Measurements from ENCODE around the gene MVB12B.

MVB12B gene

DNA sequence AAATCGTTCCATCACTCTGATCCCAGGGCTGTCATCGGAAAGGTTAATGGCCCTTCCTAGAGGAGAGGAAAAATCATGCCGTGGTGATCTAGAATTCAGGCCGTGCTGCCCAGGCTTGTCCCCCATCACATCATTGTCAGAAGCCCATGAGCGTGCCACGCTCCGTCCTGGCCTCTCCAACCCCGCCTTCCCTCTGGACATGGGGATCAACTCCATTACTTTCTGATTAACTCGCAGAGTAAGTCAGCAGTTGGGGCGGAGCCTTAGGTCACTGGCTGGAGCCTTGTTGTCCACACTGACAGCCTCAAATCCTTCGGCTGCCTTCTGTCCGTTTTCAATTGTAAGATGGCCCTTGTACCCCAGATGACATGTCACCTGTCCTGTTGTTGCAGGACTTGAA is 75.0 kb downstream of the MVB12B start:
- no peak for DNase-seq (ENCODE audit: low read depth in 2 of 3, low spot score in 1 of 3)

DNA sequence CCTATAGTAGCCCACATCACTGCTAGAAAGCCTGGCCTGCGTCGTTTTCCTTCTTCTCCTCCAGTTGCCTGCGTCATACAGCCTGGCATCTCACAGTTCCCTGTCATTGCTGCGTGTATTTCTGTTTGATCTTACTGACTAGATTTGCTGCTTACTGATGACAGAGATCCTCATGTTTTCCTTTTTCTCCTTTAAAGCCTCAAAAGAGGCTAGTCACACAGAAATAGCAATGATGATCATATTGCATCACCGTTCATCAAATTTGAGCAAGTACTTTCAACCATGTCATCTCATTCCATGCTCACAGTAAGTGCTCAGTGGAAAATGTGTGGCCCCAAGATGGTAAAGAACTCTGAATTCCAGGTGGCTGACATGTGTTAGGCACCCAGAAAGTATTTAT is 76.8 kb downstream of the MVB12B start:
- DNase-seq (ENCODE audit: low read depth in 2 of 3, low spot score in 1 of 3): no peak

DNA sequence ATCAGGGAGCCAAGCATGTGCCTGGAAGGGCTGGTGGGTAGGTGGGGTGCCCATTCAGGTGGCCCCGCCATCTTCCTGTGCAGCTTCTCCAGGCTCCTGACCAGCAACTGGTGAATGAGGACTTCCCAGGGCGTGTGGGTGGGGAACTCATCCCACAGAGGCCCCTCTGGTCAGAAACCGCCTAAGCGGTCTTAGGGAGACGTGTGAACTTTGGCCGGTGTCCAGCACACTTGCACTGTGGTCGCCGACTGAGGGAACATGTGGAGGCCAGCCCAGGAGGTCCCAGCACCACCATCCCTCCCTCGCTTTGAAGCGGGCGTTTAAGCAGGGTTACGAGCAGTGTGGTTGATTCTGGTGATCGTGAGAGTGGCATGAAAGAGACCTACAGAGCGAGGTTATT is 77.8 kb downstream of the MVB12B start:
- no peak for DNase-seq (ENCODE audit: low read depth in 2 of 3, low spot score in 1 of 3)

DNA sequence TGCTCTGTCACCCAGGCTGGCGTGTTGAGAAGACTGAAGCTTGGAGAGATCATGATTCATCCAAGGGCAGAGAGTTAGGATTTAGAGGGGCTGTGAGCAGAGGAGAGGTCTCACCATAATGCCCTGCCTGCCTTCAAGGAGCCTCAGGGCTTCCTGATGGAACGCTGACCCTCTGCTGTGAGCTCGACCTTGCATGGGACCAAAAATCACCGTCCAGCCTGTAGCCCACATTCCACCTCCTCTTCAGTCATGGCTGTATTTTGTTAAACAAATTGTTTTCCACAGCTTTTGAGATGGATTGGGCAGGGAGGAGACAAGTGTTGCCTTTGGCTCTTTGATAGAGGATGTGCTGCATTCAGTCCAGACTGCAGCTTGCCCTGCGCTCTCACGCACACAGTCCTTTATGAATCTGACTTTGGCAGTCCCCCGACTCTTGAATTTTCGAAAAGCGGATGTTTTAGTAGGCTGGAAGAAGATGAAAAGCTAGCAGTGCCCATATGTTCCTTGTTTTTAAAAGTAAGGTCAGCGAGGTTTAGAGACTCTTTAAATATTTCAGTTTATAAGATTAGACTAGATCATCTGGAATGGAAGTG is 79.5 kb downstream of the MVB12B start:
- no peak for DNase-seq (ENCODE audit: low read depth in 2 of 3, low spot score in 1 of 3)

DNA sequence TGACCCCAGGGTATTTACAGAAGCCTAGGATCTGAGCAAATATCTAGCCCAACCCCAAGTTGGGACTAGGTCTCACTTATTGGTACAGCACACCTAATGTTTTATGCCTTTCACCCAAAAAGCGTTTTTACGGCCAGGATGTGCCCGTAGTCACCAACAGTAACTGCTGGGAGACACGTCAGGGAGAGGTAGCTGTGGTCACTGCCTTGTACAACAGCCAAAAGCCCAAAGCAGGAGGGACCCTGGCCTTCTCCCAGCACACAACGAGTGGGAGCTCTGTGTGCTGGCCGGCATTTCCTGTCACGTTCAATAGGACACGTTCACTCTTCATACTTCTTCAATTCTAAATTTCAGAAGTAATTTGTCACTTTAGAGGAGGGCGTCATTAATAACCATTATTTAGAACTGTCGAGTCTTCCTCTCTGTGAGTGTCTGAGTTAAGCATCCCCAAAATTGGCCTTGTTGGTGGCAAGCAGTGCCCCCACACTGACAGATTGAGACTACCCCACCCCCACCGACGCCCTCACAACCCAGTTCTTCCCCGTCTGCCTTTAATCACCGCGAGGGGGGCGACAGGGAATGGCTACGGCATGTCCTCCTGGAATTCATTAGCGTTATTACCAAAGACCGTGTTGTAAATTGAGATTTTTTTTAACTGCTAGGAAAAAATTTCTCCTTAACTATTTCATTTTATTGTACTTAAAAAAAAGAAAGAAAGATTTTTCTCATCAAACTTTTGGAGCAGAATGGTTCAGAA is 80.7 kb downstream of the MVB12B start:
- DNase-seq (ENCODE audit: low read depth in 2 of 3, low spot score in 1 of 3): no peak

DNA sequence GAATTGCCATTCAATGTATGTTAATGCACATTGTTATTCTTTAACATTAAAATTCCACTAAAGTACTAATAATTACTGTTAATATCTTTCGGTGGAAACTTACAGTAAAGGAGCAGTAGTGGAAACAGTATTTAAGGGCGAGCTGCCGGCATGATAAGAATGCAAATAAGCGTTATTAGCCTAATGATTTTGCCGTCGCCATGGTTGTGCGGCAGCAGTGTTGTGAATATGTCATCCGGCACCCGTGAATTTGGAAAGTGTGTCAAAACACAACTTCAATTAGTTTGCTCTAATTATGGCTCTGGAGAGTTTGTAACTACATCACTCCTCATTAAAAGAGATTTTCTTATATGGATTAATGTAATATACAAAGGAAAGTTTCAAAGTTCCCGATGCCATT is 81.4 kb downstream of the MVB12B start:
- no peak for DNase-seq (ENCODE audit: low read depth in 2 of 3, low spot score in 1 of 3)

DNA sequence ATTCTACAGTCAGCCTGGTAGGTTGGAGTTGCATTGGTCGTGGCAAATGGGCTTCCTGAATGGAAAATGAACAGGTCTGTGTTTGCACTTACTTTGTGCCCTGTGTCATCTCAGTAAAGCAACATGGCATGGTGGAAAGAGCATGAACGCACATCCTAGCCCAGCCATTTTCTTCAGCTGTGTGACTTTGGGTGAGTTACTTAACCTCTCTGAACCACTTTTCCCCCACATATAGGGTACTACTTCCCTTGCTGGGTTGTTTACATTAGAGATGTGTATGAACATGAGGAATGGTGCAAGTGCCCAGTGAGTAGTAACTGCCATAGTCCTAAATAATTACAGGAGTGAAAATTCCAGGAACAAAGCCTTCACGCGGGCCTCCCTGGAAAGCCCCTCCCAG is 83.6 kb downstream of the MVB12B start:
- DNase-seq (ENCODE audit: low read depth in 2 of 3, low spot score in 1 of 3): no peak

DNA sequence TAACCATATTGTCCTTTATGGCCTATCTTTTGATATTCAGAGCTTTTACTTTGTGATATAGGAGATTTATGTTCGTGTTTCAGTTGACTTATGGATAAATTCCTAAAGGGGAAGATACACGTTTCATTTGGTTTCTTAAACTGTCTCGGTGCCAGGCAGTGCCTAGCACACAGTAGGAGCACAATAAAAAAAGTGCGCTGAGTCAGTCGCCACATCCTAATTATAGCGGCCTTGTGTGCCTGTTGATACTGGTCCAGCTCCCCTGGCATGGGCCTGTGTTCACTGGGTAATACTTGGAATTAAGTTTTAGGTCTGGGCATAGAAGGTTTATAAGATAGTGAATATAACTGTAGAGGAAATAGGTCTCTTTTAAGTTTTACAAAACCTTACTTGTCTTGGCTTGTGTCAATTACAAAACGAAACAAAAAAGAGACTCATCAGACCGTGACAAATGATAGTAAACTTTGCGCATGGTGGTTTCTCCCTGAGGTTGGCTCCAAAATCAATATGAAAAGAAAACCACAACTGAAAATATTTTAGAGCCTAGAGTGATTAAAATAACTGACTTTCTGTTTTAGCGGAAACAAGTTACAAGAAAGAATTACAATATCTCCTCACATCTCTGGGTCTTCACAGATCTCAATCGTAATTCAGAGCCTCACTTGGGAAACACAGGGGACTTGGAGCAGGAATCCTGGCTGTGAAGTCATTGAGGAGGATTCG is 84.8 kb downstream of the MVB12B start:
- DNase-seq (ENCODE audit: low read depth in 2 of 3, low spot score in 1 of 3): peak in 1 of 3 donors; percentile 14

DNA sequence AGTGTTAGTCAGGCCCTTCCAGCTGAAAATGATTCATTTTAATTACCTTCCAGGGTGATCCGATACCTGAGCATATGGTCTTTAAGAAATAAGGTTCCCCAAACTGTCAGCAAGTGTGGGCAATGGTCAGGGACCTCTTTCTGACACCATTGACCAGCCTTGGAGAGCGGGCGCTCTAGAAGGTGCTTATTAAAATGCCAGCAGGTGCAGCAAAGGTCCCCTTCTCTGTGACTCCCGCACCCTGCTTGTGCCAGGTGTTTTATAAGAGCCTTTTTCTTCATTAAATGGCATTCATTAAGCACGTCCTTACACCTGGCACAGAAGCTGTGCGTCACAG is 85.3 kb downstream of the MVB12B start:
- DNase-seq (ENCODE audit: low read depth in 2 of 3, low spot score in 1 of 3): no peak

DNA sequence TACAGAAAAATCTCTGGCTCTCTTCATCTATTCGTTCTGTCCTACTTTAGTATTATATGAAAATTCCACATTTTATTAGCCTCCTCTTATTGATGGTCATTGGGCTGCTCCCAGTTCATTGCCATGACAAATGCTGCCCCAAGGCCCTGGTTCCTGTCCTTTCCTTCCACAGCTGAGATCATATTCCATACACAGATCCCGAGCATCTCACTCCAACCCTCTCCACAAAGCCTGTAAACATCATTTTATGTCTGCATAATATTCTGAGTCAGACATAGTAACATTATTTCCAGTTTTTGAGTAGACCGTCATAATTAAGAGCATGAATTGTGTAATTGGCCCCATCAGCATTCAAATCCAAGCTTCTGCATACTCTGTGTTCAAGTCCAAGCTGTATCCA is 86.3 kb downstream of the MVB12B start:
- no peak for DNase-seq (ENCODE audit: low read depth in 2 of 3, low spot score in 1 of 3)

DNA sequence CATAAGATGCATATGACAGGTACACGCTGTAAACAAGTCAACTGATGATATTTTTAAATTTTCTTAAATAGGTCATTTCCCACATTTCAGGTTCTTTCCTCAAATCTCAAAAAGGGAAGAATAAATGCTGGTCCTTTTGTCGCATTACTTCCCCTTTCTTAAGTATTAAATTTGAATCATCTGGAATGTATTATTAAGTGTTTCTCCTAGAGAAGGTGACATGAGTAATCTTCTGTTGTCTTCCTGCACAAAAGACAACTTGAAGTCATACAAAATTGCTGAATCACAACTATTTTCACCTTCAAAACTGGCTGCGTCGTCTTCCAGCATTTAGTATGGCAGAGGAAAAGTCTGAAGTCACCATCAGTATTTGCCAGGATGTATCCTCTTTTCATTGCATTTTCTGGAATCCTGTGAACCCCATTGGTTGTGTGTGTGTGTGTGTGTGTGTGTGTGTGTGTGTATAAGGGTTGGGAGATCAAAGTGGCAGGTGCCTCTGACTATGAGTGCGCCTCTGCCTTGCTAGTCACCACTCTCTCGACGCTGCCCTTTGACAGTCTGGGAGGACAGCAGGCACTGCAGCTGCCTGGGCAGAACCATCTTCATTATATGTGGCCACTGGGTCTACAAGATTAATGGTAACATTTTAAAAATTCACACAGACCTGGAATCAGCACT is 86.9 kb downstream of the MVB12B start:
- DNase-seq (ENCODE audit: low read depth in 2 of 3, low spot score in 1 of 3): no peak

DNA sequence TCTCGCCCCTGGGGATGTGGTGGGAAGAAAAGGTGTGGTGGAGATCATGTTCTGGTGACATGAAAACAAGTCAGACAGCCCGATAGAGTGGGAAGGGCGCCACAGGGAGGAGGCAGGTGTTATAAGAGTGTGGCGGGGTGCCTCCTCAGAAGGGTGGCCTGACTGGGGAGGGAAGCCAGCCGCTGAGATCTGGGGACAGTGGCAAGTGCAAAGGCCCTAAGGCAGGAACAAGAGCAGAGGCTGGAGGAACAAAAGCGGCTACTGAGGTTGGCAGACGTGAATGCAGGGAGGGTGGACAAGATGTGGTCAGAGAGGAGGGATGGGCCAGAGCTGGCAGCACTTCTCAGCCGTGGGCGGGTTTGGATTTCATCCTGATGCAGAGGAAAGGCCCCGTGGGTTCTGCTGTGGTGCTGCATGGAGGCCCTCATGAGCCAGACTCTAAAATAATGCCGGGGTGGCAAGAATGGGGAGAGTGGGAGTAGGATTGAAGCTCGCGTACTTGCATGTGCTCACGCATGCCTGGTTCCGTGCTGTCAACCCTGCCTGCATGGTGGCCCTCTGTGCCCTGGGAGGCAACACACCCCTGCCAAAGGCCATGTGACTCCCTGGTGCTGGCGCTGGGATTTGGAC is 89.2 kb downstream of the MVB12B start:
- DNase-seq (ENCODE audit: low read depth in 2 of 3, low spot score in 1 of 3): no peak

DNA sequence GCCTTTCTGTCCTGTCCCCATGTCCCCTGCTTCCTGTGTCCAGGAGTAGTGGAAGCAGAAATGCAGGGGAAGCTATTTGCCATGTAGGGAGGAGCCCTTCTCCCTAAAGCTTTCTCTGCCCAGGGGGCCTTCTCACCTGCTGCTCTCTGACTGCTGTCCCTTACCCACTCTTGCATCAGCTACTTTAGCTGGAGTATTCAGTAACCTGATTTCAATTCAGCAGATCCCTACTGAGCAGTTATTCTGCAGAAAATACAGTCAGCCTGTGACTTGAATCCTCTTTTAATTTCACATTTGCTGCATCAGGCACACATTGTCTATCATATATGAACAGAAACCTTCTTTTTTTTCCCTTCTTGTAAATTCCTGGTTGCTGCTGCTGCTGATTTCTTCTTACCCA is 90.4 kb downstream of the MVB12B start:
- DNase-seq (ENCODE audit: low read depth in 2 of 3, low spot score in 1 of 3): no peak

DNA sequence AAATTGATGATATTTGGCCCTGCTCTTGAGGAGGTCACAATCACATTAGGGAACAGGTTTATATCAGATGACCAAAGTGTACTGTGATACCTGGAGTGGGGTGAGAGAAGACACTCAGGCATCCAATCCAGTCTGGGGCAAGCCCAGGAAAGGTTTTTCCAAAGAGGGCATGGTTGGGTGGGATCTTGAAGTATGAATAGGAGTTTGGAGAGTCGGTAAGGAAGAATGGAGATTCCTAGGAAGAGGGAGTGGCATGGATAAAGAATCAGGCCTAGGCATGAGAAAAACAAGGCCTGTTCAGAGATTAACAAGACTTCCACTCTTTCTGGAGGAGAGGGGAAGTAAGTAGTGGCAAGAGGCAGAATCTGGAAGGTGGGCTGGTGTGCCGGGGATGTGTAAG is 91.1 kb downstream of the MVB12B start:
- no peak for DNase-seq (ENCODE audit: low read depth in 2 of 3, low spot score in 1 of 3)

DNA sequence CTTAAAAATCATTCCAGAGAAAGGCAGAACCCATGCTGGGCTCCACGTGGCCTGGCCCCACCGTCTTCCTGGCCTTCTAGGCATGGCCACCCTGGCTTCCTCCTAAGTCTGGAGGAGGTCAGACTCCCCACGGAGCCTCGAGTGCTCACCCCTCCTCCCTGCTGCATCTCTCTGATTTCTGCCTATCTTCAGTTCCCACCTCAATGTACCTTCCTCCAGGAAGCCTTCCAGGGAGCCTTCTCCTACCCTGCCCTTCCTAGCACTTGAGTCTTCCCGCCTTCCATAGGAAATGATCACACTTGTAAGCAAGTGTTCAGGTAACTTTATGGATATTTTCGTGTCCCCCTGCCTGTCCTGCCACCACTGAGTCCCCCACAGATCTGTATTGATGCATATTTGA is 92.0 kb downstream of the MVB12B start:
- DNase-seq (ENCODE audit: low read depth in 2 of 3, low spot score in 1 of 3): no peak

DNA sequence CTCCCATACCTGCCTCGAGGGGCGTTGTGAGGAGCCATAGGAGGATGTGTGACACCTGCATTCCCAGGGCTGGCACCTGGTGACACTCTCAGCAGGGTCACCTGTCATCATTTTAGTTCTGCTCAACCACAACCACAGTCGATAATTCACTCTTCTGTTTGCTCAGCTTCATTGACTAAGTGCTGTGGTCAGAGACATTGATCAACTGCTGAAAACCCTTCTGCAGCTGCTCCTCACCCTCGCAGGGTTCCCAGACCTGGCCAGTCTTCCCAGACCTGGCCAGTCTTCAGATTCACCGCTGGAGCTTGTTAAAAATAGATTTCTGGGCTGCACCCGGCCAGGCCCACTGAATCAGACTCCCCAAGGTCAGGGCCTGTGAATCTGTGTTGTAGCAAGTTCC is 92.8 kb downstream of the MVB12B start:
- no peak for DNase-seq (ENCODE audit: low read depth in 2 of 3, low spot score in 1 of 3)

DNA sequence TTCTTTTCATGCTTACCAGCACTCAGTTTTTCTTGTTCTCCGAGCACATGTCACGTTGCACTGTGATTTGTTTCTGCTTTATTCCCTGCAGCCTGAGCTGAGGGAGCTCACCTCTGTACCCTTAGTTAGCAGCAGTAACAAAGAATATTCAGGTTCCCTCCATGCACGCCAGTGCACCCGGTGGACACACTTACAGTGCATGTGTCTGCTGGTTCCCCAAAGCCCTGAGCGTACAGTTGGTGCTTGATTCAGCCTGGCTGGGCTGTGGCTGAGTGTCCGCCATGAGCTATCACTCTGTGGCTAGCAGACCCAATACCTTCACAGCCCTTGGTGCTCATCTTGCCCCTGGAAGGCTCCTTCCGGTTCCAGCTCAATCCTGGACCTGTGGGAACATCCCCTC is 93.5 kb downstream of the MVB12B start:
- no peak for DNase-seq (ENCODE audit: low read depth in 2 of 3, low spot score in 1 of 3)

DNA sequence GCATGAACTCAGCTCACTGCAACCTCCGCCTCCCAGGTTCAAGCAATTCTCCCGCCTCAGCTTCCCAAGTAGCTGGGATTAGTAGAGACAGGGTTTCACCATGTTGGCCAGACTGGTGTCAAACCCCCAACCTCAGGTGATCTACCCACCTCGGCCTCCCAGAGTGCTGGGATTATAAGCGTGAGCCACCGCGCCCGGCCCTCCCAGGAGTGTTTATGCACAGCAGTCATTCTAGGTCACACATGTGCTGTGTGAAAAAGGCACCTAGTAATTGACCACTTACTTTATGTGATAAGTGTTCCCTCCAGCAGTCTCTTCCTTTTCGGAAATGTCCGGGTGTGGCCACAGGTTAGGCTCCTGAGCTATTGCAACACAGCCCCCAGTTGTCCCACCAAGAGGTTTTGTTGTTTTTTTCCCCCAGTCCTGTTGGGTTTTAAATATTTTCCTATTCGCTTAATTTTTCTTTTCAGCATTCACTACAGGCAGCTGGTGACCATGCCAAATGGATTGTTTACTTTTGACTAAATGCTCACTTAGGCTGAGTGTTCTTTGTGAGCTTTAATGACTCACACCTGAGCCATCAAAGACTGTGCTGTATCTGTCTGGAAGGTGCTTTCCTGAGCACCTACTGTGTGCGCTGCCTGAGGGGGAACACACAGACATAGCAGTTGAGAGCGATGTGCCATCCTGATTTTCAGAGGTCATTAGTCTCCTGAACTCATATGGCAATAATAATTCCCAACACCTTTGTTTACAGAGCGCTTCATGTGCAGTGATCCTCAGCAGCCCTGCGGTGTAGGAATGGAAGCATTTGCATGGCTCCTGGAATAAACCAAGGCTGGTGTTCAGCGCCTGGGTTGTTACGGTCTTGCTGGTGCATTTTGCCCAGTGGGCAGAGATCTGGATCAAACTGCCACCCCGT is 94.3 kb downstream of the MVB12B start:
- DNase-seq (ENCODE audit: low read depth in 2 of 3, low spot score in 1 of 3): no peak

DNA sequence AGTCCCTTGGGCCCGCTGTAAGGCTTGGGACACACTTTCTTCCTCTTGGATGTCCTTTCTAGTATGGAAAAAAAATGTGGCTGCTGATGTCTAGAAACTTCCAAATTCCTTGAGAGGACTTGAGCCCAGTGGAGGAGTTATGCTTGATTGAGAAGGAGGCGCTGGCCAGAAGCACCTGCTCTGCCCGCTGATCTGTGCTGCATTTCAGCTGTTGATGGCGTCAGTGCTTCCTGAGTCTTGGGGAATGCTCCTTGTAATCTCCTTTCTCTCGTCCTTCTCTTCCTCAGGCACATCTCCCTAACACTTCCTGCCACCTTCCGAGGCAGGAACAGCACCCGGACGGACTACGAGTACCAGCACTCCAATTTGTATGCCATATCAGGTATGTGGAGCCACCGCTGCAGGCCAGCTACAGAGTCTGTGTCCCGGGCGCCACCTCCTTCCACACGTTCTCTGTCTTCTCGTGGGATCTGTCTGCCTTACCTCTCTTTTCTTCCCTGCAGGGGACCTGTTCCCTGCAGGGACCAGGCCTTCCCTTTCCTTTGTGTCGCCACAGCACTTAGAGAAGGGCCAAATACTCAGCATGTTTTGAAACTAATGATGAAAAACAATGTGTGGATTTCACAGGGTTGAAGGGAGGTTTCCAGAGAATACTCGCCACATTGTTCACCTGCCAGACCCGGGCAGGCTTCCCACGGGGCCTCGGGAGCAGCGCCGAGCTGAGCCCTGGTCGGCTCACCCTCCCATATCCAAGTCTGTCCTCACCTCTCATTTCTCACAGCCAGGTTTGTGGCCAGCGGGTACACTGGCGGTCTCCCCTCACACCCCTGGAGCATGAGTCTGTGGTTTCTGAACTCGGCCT is 95.2 kb downstream of the MVB12B start:
- DNase-seq (ENCODE audit: low read depth in 2 of 3, low spot score in 1 of 3): no peak
